ENCODE results near the gene ITGA5. TPM values are rescaled to one million over a fixed set of nuclear protein-coding genes. Genes with fewer than 3 reads are reported as not detected.

ITGA5 gene
- total and polyA plus RNA-seq, 2 of the 13 experiments (the other 11 are each of a cell fraction or from before 2014, with no cell fraction given): 0.20 to 0.40 TPM

- Histone ChIP-seq H3K4me1 (ENCODE audit: insufficient read depth, low read length) (peaks cover 29% of the 10 kb centered on the region), H2AFZ (ENCODE audit: low read length) (no peak overlapping the region), H3K79me2 (ENCODE audit: insufficient read depth, low read length) (no peaks in the 10 kb centered on the region), H3K9ac (ENCODE audit: insufficient read depth, low read depth, low read length) (no peak overlapping the region), H3K9me3 (ENCODE audit: low read length) (no peaks in the 10 kb centered on the region), H3K36me3 (replicated peaks in 1 of 2; ENCODE audit: control insufficient read depth in 1 of 2, insufficient read depth in 2 of 2, low read length in 2 of 2) (no peaks in the 10 kb centered on the region), H3K27ac (ENCODE audit: extremely low read length, insufficient read depth, low read length) (no peak overlapping the region), H3K4me2 (ENCODE audit: low read depth, low read length) (no peak overlapping the region), H4K20me1 (ENCODE audit: insufficient read depth, low read length) (no peaks in the 10 kb centered on the region), H3K4me3 (replicated peaks in 1 of 3; ENCODE audit: insufficient read depth in 1 of 3, low read depth in 2 of 3, low read length in 3 of 3) (no peak overlapping the region), H3K27me3 (ENCODE audit: control insufficient read depth in 1 of 2, insufficient read depth in 2 of 2, low read length in 2 of 2) (peaks cover 0 to 4% of the 10 kb centered on the region in 2 experiments; a peak in 3 of 5 replicates)
- ATAC-seq (no peak), DNase-seq (ENCODE audit: low spot score) (no peak), FAIRE-seq (no peak)
- WGBS (ENCODE audit: low lambda C conversion rate): 45% methylated on average over 4 of the region's 5 CpGs
- intact Hi-C loops (cut with micrococcal nuclease; ENCODE audit: unreplicated experiment) (no loop called here), in situ Hi-C loops (cut with HindIII; ENCODE audit: extremely low pct_ligation_motif_present, low pct_unique_long_range_greater_than_20kb) (no loop called here)
- CTCF ChIA-PET (ENCODE audit: low intra/inter-chr PET ratio, low total read pairs): no interaction called here
- TF ChIP-seq ZNF839 (CRISPR knock-in tag; IDR thresholded peaks at IDR 0.05; ENCODE audit: borderline replicate concordance): no peak
- no TSS peak for BruUV-seq (replicated peaks)
- POLR2A ChIA-PET: no interaction called here
Observed at GRCh38 chr12:54389607-54390175, 29.4 kb downstream of the ITGA5 start.

- DNase-seq (ENCODE audit: low spot score) (no peak), FAIRE-seq (no peak), ATAC-seq (no peak)
- CTCF ChIA-PET (ENCODE audit: low intra/inter-chr PET ratio, low total read pairs): no interaction called here
- H3K9me3 ChIP-seq (ENCODE audit: low read length): no peaks in the 10 kb centered on the region
- H3K4me1 ChIP-seq (ENCODE audit: insufficient read depth, low read length): peaks cover 33% of the 10 kb centered on the region
- H3K4me3 ChIP-seq (replicated peaks in 1 of 3; ENCODE audit: insufficient read depth in 1 of 3, low read depth in 2 of 3, low read length in 3 of 3): no peak overlapping the region
- no peak overlapping the region for H3K4me2 ChIP-seq (ENCODE audit: low read depth, low read length)
- TF ChIP-seq ZNF790 (CRISPR knock-in tag; IDR thresholded peaks at IDR 0.05; ENCODE audit: borderline replicate concordance) (no peak), ISX (CRISPR knock-in tag; conservative IDR thresholded peaks at IDR 0.05) (no peak), ZNF550 (CRISPR knock-in tag; IDR thresholded peaks at IDR 0.05; ENCODE audit: borderline replicate concordance) (no peak), NBN (conservative IDR thresholded peaks at IDR 0.05) (no peak), KLF13 (CRISPR knock-in tag; IDR thresholded peaks at IDR 0.05) (no peak), MAFF (IDR thresholded peaks at IDR 0.05; ENCODE audit: low read depth, low read length) (no peak), MLLT10 (CRISPR knock-in tag; IDR thresholded peaks at IDR 0.05) (no peak)
- no peak overlapping the region for H3K27ac ChIP-seq (ENCODE audit: extremely low read length, insufficient read depth, low read length)
- H3K9ac ChIP-seq (ENCODE audit: insufficient read depth, low read depth, low read length): no peak overlapping the region
- POLR2A ChIA-PET: no interaction called here
- H3K36me3 ChIP-seq (replicated peaks in 1 of 2; ENCODE audit: control insufficient read depth in 1 of 2, insufficient read depth in 2 of 2, low read length in 2 of 2): no peaks in the 10 kb centered on the region
- H2AFZ ChIP-seq (ENCODE audit: low read length): no peak overlapping the region
- H3K79me2 ChIP-seq (ENCODE audit: insufficient read depth, low read length): no peaks in the 10 kb centered on the region
- no TSS peak for BruUV-seq (replicated peaks)
- in situ Hi-C loops (cut with HindIII; ENCODE audit: extremely low pct_ligation_motif_present, low pct_unique_long_range_greater_than_20kb) (no loop called here), intact Hi-C loops (cut with micrococcal nuclease; ENCODE audit: unreplicated experiment) (no loop called here)
- H4K20me1 ChIP-seq (ENCODE audit: insufficient read depth, low read length): no peaks in the 10 kb centered on the region
- WGBS (ENCODE audit: low lambda C conversion rate): 74% methylated on average over 3 of the region's 3 CpGs
- peaks cover 3 to 4% of the 10 kb centered on the region in 2 experiments; a peak in 3 of 5 replicates for H3K27me3 ChIP-seq (ENCODE audit: control insufficient read depth in 1 of 2, insufficient read depth in 2 of 2, low read length in 2 of 2)
Observed at GRCh38 chr12:54389134-54389508, 29.9 kb downstream of the ITGA5 start.
